Measurements from ENCODE around the gene STAB2.

DNA sequence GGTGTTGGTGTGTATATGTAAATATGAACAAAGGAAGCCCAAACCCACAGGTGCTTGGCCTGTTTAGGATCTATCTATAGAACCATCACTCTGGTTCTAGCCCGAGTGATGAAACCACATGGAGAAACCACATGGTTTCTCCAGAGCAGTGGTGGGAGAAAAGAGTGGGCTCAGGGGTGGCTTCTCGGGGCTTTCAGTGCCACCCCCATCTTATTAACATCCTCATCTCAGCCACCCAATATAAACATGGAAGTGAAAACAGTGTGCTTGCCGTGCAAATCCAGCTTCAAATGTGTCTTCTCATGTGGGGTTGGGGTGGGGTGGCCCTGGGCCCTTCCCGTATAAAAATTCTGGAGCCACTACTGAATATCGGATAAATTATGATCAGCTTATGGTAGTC lies 109.0 kb downstream of the STAB2 start:
- no peak for TF ChIP-seq SUZ12 (IDR thresholded peaks at IDR 0.05; ENCODE audit: extremely low read depth, insufficient read depth, insufficient read length)
- no peak for TF ChIP-seq ZNF274 (IDR thresholded peaks at IDR 0.05; ENCODE audit: low read depth, low read length)
